OCI-LY1 (cell line): ENCODE data around the gene TARS3.

ENCODE experiments used
- H2AFZ ChIP-seq: fragments of 200-600 bp; sonication (generic), shearing (Covaris generic); 2 replicates; pipeline ENCODE4 v1.6.0; 2014; ENCODE audit warnings: antibody characterized with exemption, mild to moderate bottlenecking, low read length
- H3F3A ChIP-seq: fragments of 200-600 bp; sonication (generic), shearing (Covaris generic); 2 replicates; pipeline ENCODE4 v1.6.0; 2014; ENCODE audit warnings: mild to moderate bottlenecking, antibody characterized with exemption, low read length, moderate library complexity; ENCODE audit not compliant: insufficient read depth
- H3K27ac ChIP-seq: fragments of 200-600 bp; sonication (generic); 2 replicates; pipeline ENCODE4 v1.5.1; 2014; ENCODE audit warnings: low read length, mixed run types, mild to moderate bottlenecking, low read depth; ENCODE audit not compliant: poor library complexity, severe bottlenecking
- H3K27me3 ChIP-seq: fragments of 200-600 bp; sonication (generic); 2 replicates; pipeline ENCODE4 v1.6.0; 2014; ENCODE audit warnings: antibody characterized with exemption, mild to moderate bottlenecking, low read length, moderate library complexity; ENCODE audit not compliant: insufficient read depth
- H3K36me3 ChIP-seq: fragments of 200-600 bp; sonication (generic); 2 replicates; pipeline ENCODE4 v1.6.1; 2014; ENCODE audit warnings: mild to moderate bottlenecking, antibody characterized with exemption, low read length, moderate library complexity, mixed read lengths; ENCODE audit not compliant: insufficient read depth
- H3K4me1 ChIP-seq: fragments of 200-600 bp; sonication (generic); 2 replicates; pipeline ENCODE4 v1.5.1; 2014; ENCODE audit warnings: mild to moderate bottlenecking, low read length, moderate library complexity; ENCODE audit not compliant: insufficient read depth, severe bottlenecking
- H3K4me2 ChIP-seq: fragments of 200-600 bp; sonication (generic), shearing (Covaris generic); 2 replicates; pipeline ENCODE4 v1.6.1; 2014; ENCODE audit warnings: low read length
- H3K4me3 ChIP-seq: fragments of 200-600 bp; sonication (generic); 2 replicates; pipeline ENCODE4 v1.5.1; 2014; ENCODE audit warnings: low read length, low read depth, mild to moderate bottlenecking, mixed read lengths; ENCODE audit not compliant: poor library complexity, severe bottlenecking
- H3K79me2 ChIP-seq: fragments of 200-600 bp; shearing (Covaris generic); 2 replicates; pipeline ENCODE4 v1.6.1; 2016; ENCODE audit warnings: mixed run types, low read length, mixed read lengths; ENCODE audit not compliant: insufficient read depth
- H3K9ac ChIP-seq: fragments of 200-600 bp; sonication (generic), shearing (Covaris generic); 2 replicates; pipeline ENCODE4 v1.6.1; 2014; ENCODE audit warnings: mild to moderate bottlenecking, low read length, mixed read lengths
- H3K9me2 ChIP-seq: fragments of 200-600 bp; sonication (generic), shearing (Covaris generic); 2 replicates; pipeline ENCODE4 v1.6.1; 2014; ENCODE audit warnings: low read depth, mild to moderate bottlenecking, low read length, mixed read lengths
- H3K9me3 ChIP-seq: fragments of 200-600 bp; shearing (Covaris generic); 2 replicates; pipeline ENCODE4 v1.6.1; 2014; ENCODE audit warnings: low read length, mixed read lengths
- H4K20me1 ChIP-seq: fragments of 200-600 bp; sonication (generic), shearing (Covaris generic); 2 replicates; pipeline ENCODE4 v1.6.0; 2016; ENCODE audit warnings: mild to moderate bottlenecking, low read length; ENCODE audit not compliant: insufficient read depth
- EZH2 ChIP-seq: fragments of 200-600 bp; sonication (generic), shearing (Covaris generic); IDR thresholded peaks from 2 replicates; pipeline ENCODE4 v1.8.0; 2017; ENCODE audit warnings: borderline replicate concordance, mixed run types, mild to moderate bottlenecking, antibody characterized with exemption, low read length, moderate library complexity, mixed read lengths
- TF ChIP-seq, protein P1 (sequence below): fragments of 200-600 bp; sonication (generic), shearing (Covaris generic); IDR thresholded peaks from 2 replicates; pipeline ENCODE4 v1.5.1; 2017; ENCODE audit warnings: mild to moderate bottlenecking, antibody characterized with exemption, low read length, moderate library complexity, mixed read lengths

Gene TARS3

DNA sequence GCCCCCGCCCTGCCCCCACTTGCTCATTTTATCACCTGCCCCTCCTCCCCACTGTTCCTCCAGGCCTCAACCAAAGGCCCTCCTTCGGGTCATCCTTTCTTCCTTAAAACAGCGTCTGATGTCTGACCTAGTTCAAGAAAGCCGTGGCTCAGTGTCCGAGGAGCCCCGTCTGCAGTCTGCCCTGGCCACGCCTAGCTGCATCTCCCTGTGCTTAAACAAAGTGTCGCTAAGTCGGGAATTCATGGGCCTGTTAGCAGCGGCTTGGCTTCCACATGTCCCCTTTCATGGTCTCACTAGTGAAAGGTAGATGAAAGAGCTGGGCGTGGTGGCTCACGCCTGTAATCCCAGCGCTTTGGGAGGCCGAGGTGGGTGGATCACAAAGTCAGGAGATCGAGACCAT lies 113.3 kb downstream of the TARS3 start:
- no peak overlapping the region for H3K4me3 ChIP-seq
- no peaks in the 10 kb centered on the region for H3K9me2 ChIP-seq
- H3K9me3 ChIP-seq: no peaks in the 10 kb centered on the region
- no peak overlapping the region for H2AFZ ChIP-seq
- no peaks in the 10 kb centered on the region for H3K27me3 ChIP-seq
- H3K79me2 ChIP-seq: no peaks in the 10 kb centered on the region
- H3K27ac ChIP-seq: no peak overlapping the region
- no peaks in the 10 kb centered on the region for H3K36me3 ChIP-seq
- no peak overlapping the region for H3K9ac ChIP-seq
- H3K4me2 ChIP-seq: no peak overlapping the region
- no peaks in the 10 kb centered on the region for H3F3A ChIP-seq
- no peaks in the 10 kb centered on the region for H3K4me1 ChIP-seq
- no peaks in the 10 kb centered on the region for H4K20me1 ChIP-seq
- no peak for TF ChIP-seq EZH2
- TF ChIP-seq, protein P1, sequence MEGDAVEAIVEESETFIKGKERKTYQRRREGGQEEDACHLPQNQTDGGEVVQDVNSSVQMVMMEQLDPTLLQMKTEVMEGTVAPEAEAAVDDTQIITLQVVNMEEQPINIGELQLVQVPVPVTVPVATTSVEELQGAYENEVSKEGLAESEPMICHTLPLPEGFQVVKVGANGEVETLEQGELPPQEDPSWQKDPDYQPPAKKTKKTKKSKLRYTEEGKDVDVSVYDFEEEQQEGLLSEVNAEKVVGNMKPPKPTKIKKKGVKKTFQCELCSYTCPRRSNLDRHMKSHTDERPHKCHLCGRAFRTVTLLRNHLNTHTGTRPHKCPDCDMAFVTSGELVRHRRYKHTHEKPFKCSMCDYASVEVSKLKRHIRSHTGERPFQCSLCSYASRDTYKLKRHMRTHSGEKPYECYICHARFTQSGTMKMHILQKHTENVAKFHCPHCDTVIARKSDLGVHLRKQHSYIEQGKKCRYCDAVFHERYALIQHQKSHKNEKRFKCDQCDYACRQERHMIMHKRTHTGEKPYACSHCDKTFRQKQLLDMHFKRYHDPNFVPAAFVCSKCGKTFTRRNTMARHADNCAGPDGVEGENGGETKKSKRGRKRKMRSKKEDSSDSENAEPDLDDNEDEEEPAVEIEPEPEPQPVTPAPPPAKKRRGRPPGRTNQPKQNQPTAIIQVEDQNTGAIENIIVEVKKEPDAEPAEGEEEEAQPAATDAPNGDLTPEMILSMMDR: no peak

DNA sequence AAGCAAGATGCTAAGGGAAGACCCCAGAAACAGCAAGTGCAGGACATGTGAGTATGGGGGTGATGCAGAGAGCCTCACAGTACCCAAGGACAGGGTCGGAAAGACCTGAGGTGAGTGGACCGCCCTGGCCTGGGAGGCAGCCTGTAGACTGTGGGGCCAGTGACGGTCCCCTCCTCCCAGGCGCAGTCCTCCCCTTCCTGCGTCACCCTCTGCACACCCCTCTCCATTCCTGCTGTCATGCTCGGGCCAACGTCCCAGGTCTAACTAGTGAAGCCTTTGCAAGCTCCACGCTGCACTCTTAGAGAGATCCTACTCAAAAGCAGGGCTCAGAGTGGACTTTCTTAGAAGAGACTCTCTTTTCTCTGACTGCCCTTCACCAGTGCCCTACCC lies 113.7 kb downstream of the TARS3 start:
- TF ChIP-seq, protein P1: no peak
- no peak for TF ChIP-seq EZH2
- no peak overlapping the region for H3K27ac ChIP-seq
- no peaks in the 10 kb centered on the region for H3K79me2 ChIP-seq
- no peaks in the 10 kb centered on the region for H3F3A ChIP-seq
- no peaks in the 10 kb centered on the region for H3K9me2 ChIP-seq
- H3K4me3 ChIP-seq: no peak overlapping the region
- H3K4me1 ChIP-seq: no peaks in the 10 kb centered on the region
- no peak overlapping the region for H2AFZ ChIP-seq
- H3K27me3 ChIP-seq: no peaks in the 10 kb centered on the region
- no peaks in the 10 kb centered on the region for H4K20me1 ChIP-seq
- H3K9ac ChIP-seq: no peak overlapping the region
- H3K9me3 ChIP-seq: no peaks in the 10 kb centered on the region
- no peaks in the 10 kb centered on the region for H3K36me3 ChIP-seq
- no peak overlapping the region for H3K4me2 ChIP-seq

DNA sequence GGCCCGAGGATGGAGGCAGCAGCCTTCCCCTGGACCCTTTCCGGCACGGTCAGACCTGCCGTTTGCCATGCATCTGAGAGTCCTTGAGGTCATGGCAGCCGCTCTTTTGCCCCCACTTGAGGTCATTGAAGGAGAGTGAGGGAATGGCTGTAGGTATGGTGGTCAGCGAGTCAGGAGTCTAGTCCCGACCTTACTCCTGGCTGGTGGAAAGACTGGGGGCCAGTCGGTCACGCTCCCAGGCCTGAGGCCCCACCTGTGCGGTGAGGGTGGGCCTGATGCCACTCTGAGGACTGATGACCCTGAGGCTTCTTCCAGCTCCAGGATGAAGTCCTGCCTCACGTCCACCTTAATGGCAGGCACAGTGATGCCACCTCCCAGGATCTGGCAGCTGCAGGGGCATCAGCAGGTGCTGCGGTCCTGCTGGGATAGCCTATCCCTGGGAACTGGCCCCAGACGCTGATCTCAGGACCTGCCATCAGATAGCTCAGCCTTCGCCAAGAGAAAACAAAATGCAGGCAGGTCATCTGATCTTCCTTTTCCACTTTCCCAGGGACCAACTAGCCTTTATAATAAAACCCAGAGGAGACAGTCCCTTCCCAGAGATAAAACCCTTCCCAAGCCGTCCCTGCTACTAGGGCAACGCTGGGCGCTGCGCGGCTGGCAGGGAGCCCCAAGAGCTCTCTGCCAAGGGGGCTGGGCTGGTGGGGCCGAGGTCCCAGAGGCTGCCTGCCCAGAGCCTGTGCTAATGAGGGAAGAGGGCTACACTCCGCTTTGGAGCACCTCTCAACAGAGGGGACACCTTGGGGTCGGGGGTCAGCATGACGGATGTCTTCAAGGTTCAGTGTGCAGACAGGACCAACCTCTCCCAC lies 114.3 kb downstream of the TARS3 start:
- Histone ChIP-seq H4K20me1 (no peaks in the 10 kb centered on the region), H2AFZ (no peak overlapping the region), H3K4me2 (no peak overlapping the region), H3K9ac (no peak overlapping the region), H3K79me2 (no peaks in the 10 kb centered on the region), H3K9me3 (no peaks in the 10 kb centered on the region), H3K27me3 (no peaks in the 10 kb centered on the region), H3F3A (no peaks in the 10 kb centered on the region), H3K27ac (no peak overlapping the region), H3K4me3 (no peak overlapping the region), H3K4me1 (no peaks in the 10 kb centered on the region), H3K9me2 (no peaks in the 10 kb centered on the region), H3K36me3 (no peaks in the 10 kb centered on the region)
- no peak for TF ChIP-seq EZH2
- TF ChIP-seq, protein P1: no peak
